GM19455 (cell line): Measurements from ENCODE around the gene ZNF684.
"Not testable (repeated sequence)": the region's sequence is repeated elsewhere in the genome, so short reads cannot be mapped to it uniquely, and the experiment has no call there.

Experiments used
- ATAC-seq: cut with Tn5 transposase; IDR thresholded peaks from one replicate; pipeline ENCODE4 v1.9.1; 2021; ENCODE audit not compliant: unreplicated experiment

ZNF684 gene

GRCh38 chr1:40567825-40568224 is 36.4 kb downstream of the ZNF684 start:
- ATAC-seq: no peak

- not testable (repeated sequence) for ATAC-seq
These were observed 43.4 kb downstream of the ZNF684 start for GRCh38 chr1:40574805-40575204.

GRCh38 chr1:40575336-40575735 is 43.9 kb downstream of the ZNF684 start:
- ATAC-seq: no peak

- no peak for ATAC-seq
These were observed 50.7 kb downstream of the ZNF684 start for GRCh38 chr1:40582116-40582515.

- ATAC-seq: no peak
These were observed 52.5 kb downstream of the ZNF684 start for GRCh38 chr1:40583980-40584379.

GRCh38 chr1:40588586-40588985 is 57.1 kb downstream of the ZNF684 start:
- ATAC-seq: no peak

- no peak for ATAC-seq
These were observed 60.8 kb downstream of the ZNF684 start for GRCh38 chr1:40592107-40592803.

GRCh38 chr1:40593449-40594186 is 62.2 kb downstream of the ZNF684 start:
- no peak for ATAC-seq

- ATAC-seq: no peak
These were observed 62.7 kb downstream of the ZNF684 start for GRCh38 chr1:40594187-40594531.

GRCh38 chr1:40595623-40596022 is 64.2 kb downstream of the ZNF684 start:
- ATAC-seq: no peak
